Bronchial epithelial cell (primary cell): ENCODE data around the gene ITIH5. TPM values are rescaled to one million over a fixed set of nuclear protein-coding genes. Genes with fewer than 3 reads are reported as not detected.

Source experiments
- DNase-seq: peaks from one replicate; pipeline ENCODE4 v3.0.0-alpha.2; 2010; ENCODE audit warnings: low read depth
- FAIRE-seq: peaks from 2 replicates; lab custom pipeline; 2011; peaks lifted over from hg19 to GRCh38; lab: Jason Lieb, UNC
- H3K27me3 ChIP-seq: 2 replicates; pipeline ENCODE4 v1.5.1; 2011; ENCODE audit warnings: low read length; ENCODE audit not compliant: control insufficient read depth, insufficient read depth
- H3K36me3 ChIP-seq: 2 replicates; pipeline ENCODE4 v1.5.1; 2011; ENCODE audit warnings: low read length; ENCODE audit not compliant: control insufficient read depth, insufficient read depth
- H3K4me3 ChIP-seq: 2 replicates; pipeline ENCODE4 v1.5.1; 2011; ENCODE audit warnings: mild to moderate bottlenecking, low read depth, low read length, control low read depth
- total RNA-seq: library from RNA; depleted of rRNA; stranded (reverse); fragments of >200 nt; gene quantifications from 2 replicates; pipeline ENCODE4 v1.2.1, GENCODE V29; 2014
- TF ChIP-seq, protein P1 (sequence below): IDR thresholded peaks from 2 replicates; pipeline ENCODE4 v1.5.1; 2011; ENCODE audit warnings: mild to moderate bottlenecking, moderate library complexity, low read length, control low read depth, inconsistent platforms; ENCODE audit not compliant: insufficient read depth, severe bottlenecking

Gene ITIH5
- total RNA-seq, 1 donor from 2014 or later: not detected

DNA sequence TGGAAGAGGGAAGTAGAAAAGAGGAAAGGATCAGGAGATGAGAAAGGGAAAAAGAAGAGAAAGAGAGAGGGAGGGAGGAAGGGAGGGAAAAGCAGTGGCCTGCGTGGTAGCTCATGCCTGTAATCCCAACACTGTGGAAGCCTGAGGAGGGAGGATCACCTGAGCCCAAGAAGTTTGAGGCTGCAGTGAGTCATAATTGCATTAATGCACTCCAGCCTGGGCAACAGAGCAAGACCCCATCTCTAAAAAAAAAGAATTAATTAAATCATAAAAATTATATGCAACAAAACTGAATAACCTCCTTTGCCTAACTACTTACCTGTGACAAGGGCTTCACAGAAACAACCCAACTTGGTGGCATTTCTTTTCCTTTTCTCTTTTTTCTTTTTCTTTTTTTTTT, 148.1 kb downstream of the ITIH5 start:
- FAIRE-seq (no peak), DNase-seq (no peak)
- no peak overlapping the region for H3K4me3 ChIP-seq
- H3K36me3 ChIP-seq: no peaks in the 10 kb centered on the region
- TF ChIP-seq, protein P1, sequence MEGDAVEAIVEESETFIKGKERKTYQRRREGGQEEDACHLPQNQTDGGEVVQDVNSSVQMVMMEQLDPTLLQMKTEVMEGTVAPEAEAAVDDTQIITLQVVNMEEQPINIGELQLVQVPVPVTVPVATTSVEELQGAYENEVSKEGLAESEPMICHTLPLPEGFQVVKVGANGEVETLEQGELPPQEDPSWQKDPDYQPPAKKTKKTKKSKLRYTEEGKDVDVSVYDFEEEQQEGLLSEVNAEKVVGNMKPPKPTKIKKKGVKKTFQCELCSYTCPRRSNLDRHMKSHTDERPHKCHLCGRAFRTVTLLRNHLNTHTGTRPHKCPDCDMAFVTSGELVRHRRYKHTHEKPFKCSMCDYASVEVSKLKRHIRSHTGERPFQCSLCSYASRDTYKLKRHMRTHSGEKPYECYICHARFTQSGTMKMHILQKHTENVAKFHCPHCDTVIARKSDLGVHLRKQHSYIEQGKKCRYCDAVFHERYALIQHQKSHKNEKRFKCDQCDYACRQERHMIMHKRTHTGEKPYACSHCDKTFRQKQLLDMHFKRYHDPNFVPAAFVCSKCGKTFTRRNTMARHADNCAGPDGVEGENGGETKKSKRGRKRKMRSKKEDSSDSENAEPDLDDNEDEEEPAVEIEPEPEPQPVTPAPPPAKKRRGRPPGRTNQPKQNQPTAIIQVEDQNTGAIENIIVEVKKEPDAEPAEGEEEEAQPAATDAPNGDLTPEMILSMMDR: no peak
- H3K27me3 ChIP-seq: no peaks in the 10 kb centered on the region

DNA sequence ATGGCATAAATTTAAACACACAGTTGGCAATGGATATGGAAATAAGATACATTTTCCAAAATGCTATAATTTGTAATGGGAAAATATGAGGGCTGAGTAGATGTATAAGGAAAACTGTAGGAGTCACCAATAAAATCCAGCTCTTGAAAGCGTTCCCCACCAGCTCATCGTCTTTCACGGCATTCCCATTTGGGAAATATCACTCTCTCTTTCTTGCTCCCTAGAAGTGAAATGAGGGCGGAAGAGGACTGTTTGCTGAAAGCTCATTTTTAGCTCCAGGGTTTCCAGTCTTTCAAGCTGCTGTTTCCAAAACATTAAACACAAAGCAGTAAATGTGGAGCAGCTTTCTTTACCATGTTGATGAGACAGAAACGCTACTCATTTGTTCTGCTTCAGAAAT, 151.3 kb downstream of the ITIH5 start:
- FAIRE-seq (no peak), DNase-seq (no peak)
- no peaks in the 10 kb centered on the region for H3K27me3 ChIP-seq
- no peak overlapping the region for H3K4me3 ChIP-seq
- TF ChIP-seq, protein P1: no peak
- no peaks in the 10 kb centered on the region for H3K36me3 ChIP-seq

DNA sequence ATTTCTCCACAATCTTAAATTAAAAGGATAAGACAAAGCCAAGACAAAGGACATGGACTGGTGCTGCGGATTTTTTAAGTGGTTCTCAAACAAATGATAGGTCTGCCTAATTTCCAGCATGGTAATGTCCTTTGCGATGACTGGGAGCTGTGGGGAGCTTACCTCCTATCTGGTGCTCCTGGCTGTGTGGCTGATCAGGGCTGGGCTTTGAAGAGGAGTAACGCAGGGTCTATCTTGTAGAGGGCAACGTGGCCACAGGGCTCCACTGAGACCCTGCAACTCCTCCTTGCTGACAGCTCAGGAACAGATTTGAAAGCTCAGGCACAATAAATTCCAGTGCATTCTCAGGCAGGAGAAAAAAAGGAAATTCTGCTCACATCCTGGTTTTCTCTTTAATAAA, 152.8 kb downstream of the ITIH5 start:
- Histone ChIP-seq H3K36me3 (no peaks in the 10 kb centered on the region), H3K27me3 (no peaks in the 10 kb centered on the region), H3K4me3 (no peak overlapping the region)
- TF ChIP-seq, protein P1: no peak
- FAIRE-seq (no peak), DNase-seq (no peak)

DNA sequence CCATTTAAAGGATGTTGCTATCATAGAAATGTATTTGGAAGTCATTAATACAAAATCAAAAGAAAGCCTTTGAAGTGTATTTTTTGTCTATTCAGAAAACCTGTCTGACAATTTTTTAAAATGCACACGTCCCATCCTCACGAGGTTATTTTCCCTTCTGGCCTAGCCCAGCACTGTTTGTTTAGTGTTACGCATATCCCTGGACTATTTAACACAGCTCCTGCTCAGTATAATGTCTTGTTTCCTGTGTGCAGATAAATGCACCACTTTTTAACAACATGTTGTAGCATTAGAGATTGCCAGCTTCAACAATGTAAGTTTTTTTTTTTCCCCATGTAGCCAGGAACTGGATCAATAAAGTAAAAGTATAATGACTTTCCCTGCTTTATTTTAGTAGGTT, 153.3 kb downstream of the ITIH5 start:
- H3K4me3 ChIP-seq: no peak overlapping the region
- DNase-seq: no peak
- TF ChIP-seq, protein P1: no peak
- H3K36me3 ChIP-seq: no peaks in the 10 kb centered on the region
- H3K27me3 ChIP-seq: no peaks in the 10 kb centered on the region
- no peak for FAIRE-seq

DNA sequence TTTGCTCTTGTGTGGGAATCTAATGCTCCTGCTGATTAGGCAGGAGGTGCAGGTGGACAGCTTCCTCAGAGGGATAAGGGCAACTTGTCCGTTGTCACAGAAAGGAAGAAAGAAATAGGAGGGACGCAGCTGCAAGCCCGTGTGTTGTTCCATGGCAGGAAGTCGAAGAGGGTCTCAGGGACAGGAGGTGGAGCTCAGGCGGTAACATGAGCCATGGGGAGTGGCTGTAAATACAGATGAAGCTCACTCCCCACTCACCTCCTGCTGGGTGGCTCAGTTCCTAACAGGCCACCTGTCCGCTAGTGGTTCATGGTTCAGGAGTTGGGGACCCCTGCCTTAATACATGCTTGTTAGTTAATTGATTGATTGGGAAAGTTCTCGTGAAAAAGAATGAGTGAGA, 154.3 kb downstream of the ITIH5 start:
- DNase-seq (no peak), FAIRE-seq (no peak)
- TF ChIP-seq, protein P1: no peak
- Histone ChIP-seq H3K4me3 (no peak overlapping the region), H3K36me3 (no peaks in the 10 kb centered on the region), H3K27me3 (no peaks in the 10 kb centered on the region)

DNA sequence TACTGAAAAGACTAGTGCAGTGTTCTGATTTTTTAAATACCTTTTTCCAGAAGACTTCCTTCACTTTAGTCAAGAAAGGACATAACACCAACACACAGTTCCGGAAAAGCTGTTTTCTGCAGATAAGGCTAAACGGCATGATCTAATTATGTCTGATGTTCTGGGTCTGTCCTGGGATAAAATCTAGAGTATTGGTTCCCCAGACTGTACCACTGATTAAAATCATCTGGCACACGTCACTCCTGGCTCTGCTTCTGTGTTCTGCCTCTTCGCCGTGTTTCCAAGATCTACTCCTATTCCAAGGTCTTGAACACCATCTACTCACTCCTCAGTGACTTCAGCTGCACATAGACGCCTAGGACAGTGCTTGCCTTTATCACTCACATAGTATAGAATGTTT, 155.2 kb downstream of the ITIH5 start:
- TF ChIP-seq, protein P1: no peak
- FAIRE-seq (no peak), DNase-seq (no peak)
- H3K4me3 ChIP-seq: no peak overlapping the region
- no peaks in the 10 kb centered on the region for H3K36me3 ChIP-seq
- no peaks in the 10 kb centered on the region for H3K27me3 ChIP-seq
